GM19397 (cell line): ENCODE data around the gene PPP1R14C.
"Not testable (repeated sequence)": the region's sequence is repeated elsewhere in the genome, so short reads cannot be mapped to it uniquely, and the experiment has no call there.

ENCODE experiments used
- ATAC-seq: cut with Tn5 transposase; IDR thresholded peaks from one replicate; pipeline ENCODE4 v1.9.1; 2021; ENCODE audit warnings: mild to moderate bottlenecking, moderate library complexity; ENCODE audit not compliant: unreplicated experiment

Gene PPP1R14C

GRCh38 chr6:150165020-150165702 is 22.3 kb downstream of the PPP1R14C start:
- no peak for ATAC-seq

- no peak for ATAC-seq
Observed at GRCh38 chr6:150167479-150167873, 24.6 kb downstream of the PPP1R14C start.

GRCh38 chr6:150169181-150169580 is 26.3 kb downstream of the PPP1R14C start:
- no peak for ATAC-seq

- ATAC-seq: no peak
Observed at GRCh38 chr6:150169609-150170008, 26.8 kb downstream of the PPP1R14C start.

- no peak for ATAC-seq
Observed at GRCh38 chr6:150172929-150173328, 30.1 kb downstream of the PPP1R14C start.

- no peak for ATAC-seq
Observed at GRCh38 chr6:150175586-150176151, 32.8 kb downstream of the PPP1R14C start.

GRCh38 chr6:150176152-150176551 is 33.3 kb downstream of the PPP1R14C start:
- ATAC-seq: no peak

GRCh38 chr6:150176659-150177058 is 33.8 kb downstream of the PPP1R14C start:
- no peak for ATAC-seq

- no peak for ATAC-seq
Observed at GRCh38 chr6:150177259-150177951, 34.6 kb downstream of the PPP1R14C start.

GRCh38 chr6:150177952-150178520 is 35.2 kb downstream of the PPP1R14C start:
- ATAC-seq: no peak

- ATAC-seq: no peak
Observed at GRCh38 chr6:150179030-150179429, 36.2 kb downstream of the PPP1R14C start.

- ATAC-seq: not testable (repeated sequence)
Observed at GRCh38 chr6:150179907-150180424, 37.1 kb downstream of the PPP1R14C start.

GRCh38 chr6:150180517-150180916 is 37.7 kb downstream of the PPP1R14C start:
- no peak for ATAC-seq

- no peak for ATAC-seq
Observed at GRCh38 chr6:150182460-150183078, 39.7 kb downstream of the PPP1R14C start.

- no peak for ATAC-seq
Observed at GRCh38 chr6:150183105-150183504, 40.3 kb downstream of the PPP1R14C start.

GRCh38 chr6:150183966-150184365 is 41.1 kb downstream of the PPP1R14C start:
- ATAC-seq: no peak

- no peak for ATAC-seq
Observed at GRCh38 chr6:150184850-150185731, 42.2 kb downstream of the PPP1R14C start.

GRCh38 chr6:150185732-150186117 is 42.9 kb downstream of the PPP1R14C start:
- ATAC-seq: no peak

- ATAC-seq: no peak
Observed at GRCh38 chr6:150186129-150186898, 43.5 kb downstream of the PPP1R14C start.
